Measurements from ENCODE around the gene BRSK1.
"Not testable (repeated sequence)": the region's sequence is repeated elsewhere in the genome, so short reads cannot be mapped to it uniquely, and the experiment has no call there.

Gene BRSK1

GRCh38 chr19:55305491-55305890 lies 21.7 kb downstream of the BRSK1 start:
- peak; percentile 65 for DNase-seq

- DNase-seq = no peak
Measured at GRCh38 chr19:55305983-55306562, 22.3 kb downstream of the BRSK1 start.

GRCh38 chr19:55306712-55307111 lies 22.9 kb downstream of the BRSK1 start:
- DNase-seq = no peak

- DNase-seq = no peak
Measured at GRCh38 chr19:55308281-55308680, 24.5 kb downstream of the BRSK1 start.

- no peak for DNase-seq
Measured at GRCh38 chr19:55309448-55309847, 25.7 kb downstream of the BRSK1 start.

GRCh38 chr19:55310498-55310897 lies 26.7 kb downstream of the BRSK1 start:
- no peak for DNase-seq

GRCh38 chr19:55311397-55311796 lies 27.6 kb downstream of the BRSK1 start:
- no peak for DNase-seq

- no peak for DNase-seq
Measured at GRCh38 chr19:55311797-55312196, 28.0 kb downstream of the BRSK1 start.

- no peak for DNase-seq
Measured at GRCh38 chr19:55312621-55313512, 29.1 kb downstream of the BRSK1 start.

GRCh38 chr19:55314396-55314795 lies 30.6 kb downstream of the BRSK1 start:
- no peak for DNase-seq

GRCh38 chr19:55315956-55316525 lies 32.2 kb downstream of the BRSK1 start:
- DNase-seq = no peak

- no peak for DNase-seq
Measured at GRCh38 chr19:55316646-55317045, 32.8 kb downstream of the BRSK1 start.

- no peak for DNase-seq
Measured at GRCh38 chr19:55319785-55320184, 36.0 kb downstream of the BRSK1 start.

- DNase-seq = no peak
Measured at GRCh38 chr19:55320844-55321419, 37.1 kb downstream of the BRSK1 start.

- no peak for DNase-seq
Measured at GRCh38 chr19:55321466-55322137, 37.8 kb downstream of the BRSK1 start.

GRCh38 chr19:55322204-55322885 lies 38.5 kb downstream of the BRSK1 start:
- DNase-seq = no peak

- DNase-seq = no peak
Measured at GRCh38 chr19:55324662-55325061, 40.9 kb downstream of the BRSK1 start.

GRCh38 chr19:55325172-55325571 lies 41.4 kb downstream of the BRSK1 start, which contains the start of gene TMEM150B:
Gene TMEM150B (minus strand): TSS chr19:55325341. CDS start chr19:55321036, 4,305 bp downstream.
- no peak for DNase-seq

- peak; percentile 31 for DNase-seq
Measured at GRCh38 chr19:55328774-55329318, 45.0 kb downstream of the BRSK1 start.

- DNase-seq = not testable (repeated sequence)
Measured at GRCh38 chr19:55329791-55330190, 46.0 kb downstream of the BRSK1 start.

GRCh38 chr19:55333870-55334269 lies 50.1 kb downstream of the BRSK1 start:
- DNase-seq = no peak

GRCh38 chr19:55336101-55336500 lies 52.3 kb downstream of the BRSK1 start:
- no peak for DNase-seq

Data from CD4-positive, alpha-beta T cell treated with Interleukin-21 for 1 hour (primary cell).